CD14-positive monocyte (primary cell): Measurements from ENCODE around the gene PKMYT1. TPM values are rescaled to one million over a fixed set of nuclear protein-coding genes. Genes with fewer than 3 reads are reported as not detected.

Source experiments
- DNase-seq, 3 donors: peaks; one replicate each; pipeline ENCODE4 v3.0.0-alpha.2; 2011 to 2022
- H2AFZ ChIP-seq: 2 replicates; pipeline ENCODE4 v1.6.0; 2012; ENCODE audit warnings: mild to moderate bottlenecking, low read depth, low read length, inconsistent platforms; ENCODE audit not compliant: insufficient read depth, poor library complexity, severe bottlenecking
- H3K27ac ChIP-seq, 2 donors: 1 replicate in 1 of 2; 2 replicates in 1 of 2; pipeline ENCODE4 v1.5.1; 2012 to 2013; ENCODE audit warnings: low read length in 2 of 2, control low read depth in 1 of 2, inconsistent platforms in 1 of 2, low read depth in 1 of 2, mild to moderate bottlenecking in 1 of 2
- H3K27me3 ChIP-seq, 2 donors: one replicate each; pipeline versions ENCODE4 v1.6.0 to v1.6.1; 2011 to 2013; ENCODE audit warnings: low read length in 2 of 2; ENCODE audit not compliant: control insufficient read depth in 2 of 2, insufficient read depth in 2 of 2
- H3K36me3 ChIP-seq, 2 donors: replicated peaks in 1 of 2; 1 replicate in 1 of 2; 2 replicates in 1 of 2; pipeline versions ENCODE4 v1.5.1 to v1.6.1; 2012 to 2013; ENCODE audit warnings: low read length in 2 of 2, control low read depth in 1 of 2, inconsistent platforms in 1 of 2, mild to moderate bottlenecking in 1 of 2; ENCODE audit not compliant: insufficient read depth in 2 of 2, control insufficient read depth in 1 of 2
- H3K4me1 ChIP-seq, 2 donors: 1 replicate in 1 of 2; 2 replicates in 1 of 2; pipeline versions ENCODE4 v1.5.1 to v1.6.1; 2012 to 2013; ENCODE audit warnings: low read length in 2 of 2, control low read depth in 1 of 2, inconsistent platforms in 1 of 2, mild to moderate bottlenecking in 1 of 2, moderate library complexity in 1 of 2; ENCODE audit not compliant: insufficient read depth in 2 of 2, control insufficient read depth in 1 of 2
- H3K4me2 ChIP-seq: replicated peaks from 2 replicates; pipeline ENCODE3; 2012; ENCODE audit warnings: low read length, moderate library complexity, mild to moderate bottlenecking; ENCODE audit not compliant: poor library complexity, severe bottlenecking; ENCODE audit errors: extremely low read depth
- H3K4me3 ChIP-seq, 3 experiments: fragments of 200-600 bp in 1 of 3; sonication (generic) in 1 of 3; replicated peaks in 1 of 3; 1 replicate in 2 of 3; 2 replicates in 1 of 3; pipeline ENCODE4 v1.5.1; 2011 to 2013; ENCODE audit warnings: low read length in 3 of 3, mild to moderate bottlenecking in 3 of 3, control low read depth in 2 of 3, low read depth in 2 of 3, inconsistent platforms in 1 of 3, moderate library complexity in 1 of 3
- H3K79me2 ChIP-seq: 2 replicates; pipeline ENCODE4 v1.6.0; 2012; ENCODE audit warnings: mild to moderate bottlenecking, control low read depth, inconsistent platforms, low read length, moderate library complexity; ENCODE audit not compliant: insufficient read depth
- H3K9ac ChIP-seq: 2 replicates; pipeline ENCODE4 v1.6.0; 2017; ENCODE audit warnings: low read length, mild to moderate bottlenecking; ENCODE audit not compliant: insufficient read depth, poor library complexity, severe bottlenecking
- H3K9me3 ChIP-seq, 2 donors: replicated peaks in 1 of 2; 1 replicate in 1 of 2; 2 replicates in 1 of 2; pipeline versions ENCODE4 v1.5.1 to v1.6.1; 2012 to 2013; ENCODE audit warnings: low read length in 2 of 2, control low read depth in 1 of 2; ENCODE audit not compliant: control insufficient read depth in 1 of 2, insufficient read depth in 1 of 2
- H4K20me1 ChIP-seq: 2 replicates; pipeline ENCODE4 v1.6.0; 2012; ENCODE audit warnings: mild to moderate bottlenecking, low read length, control low read depth, moderate library complexity; ENCODE audit not compliant: insufficient read depth
- H3K27ac Mint-ChIP-seq, 7 donors: one replicate each; pipeline ENCODE4 v1.8.0; 2020; ENCODE audit warnings: mild to moderate bottlenecking in 7 of 7, mixed read lengths in 7 of 7, moderate library complexity in 6 of 7, inconsistent platforms in 2 of 7
- H3K27me3 Mint-ChIP-seq, 3 donors: one replicate each; pipeline ENCODE4 v1.8.0; 2021 to 2022; ENCODE audit warnings: low read depth in 3 of 3, mild to moderate bottlenecking in 3 of 3, mixed read lengths in 3 of 3, moderate library complexity in 3 of 3, inconsistent platforms in 1 of 3
- H3K36me3 Mint-ChIP-seq, 2 donors: one replicate each; pipeline ENCODE4 v1.8.0; 2020; ENCODE audit warnings: mixed read lengths in 2 of 2, inconsistent platforms in 1 of 2, mild to moderate bottlenecking in 1 of 2
- H3K4me1 Mint-ChIP-seq: one replicate; pipeline ENCODE4 v1.8.0; 2020; ENCODE audit warnings: mild to moderate bottlenecking, mixed read lengths
- H3K4me3 Mint-ChIP-seq, 2 donors: one replicate each; pipeline ENCODE4 v1.8.0; 2020; ENCODE audit warnings: mild to moderate bottlenecking in 2 of 2, mixed read lengths in 2 of 2, moderate library complexity in 1 of 2
- H3K9me3 Mint-ChIP-seq, 7 donors: one replicate each; pipeline ENCODE4 v1.8.0; 2020 to 2022; ENCODE audit warnings: mixed read lengths in 7 of 7, mild to moderate bottlenecking in 6 of 7, moderate library complexity in 6 of 7, inconsistent platforms in 2 of 7
- CTCF ChIP-seq: fragments of 200-600 bp; IDR thresholded peaks from one replicate; pipeline ENCODE4 v1.8.0; 2022; ENCODE audit warnings: antibody characterized with exemption, mild to moderate bottlenecking
- WGBS: methylation state at CpG from one replicate; pipeline ENCODE4 v1.1.5; 2013; ENCODE audit warnings: missing lambda C conversion rate; ENCODE audit not compliant: insufficient coverage; 5-methylcytosine and 5-hydroxymethylcytosine counted together
- intact Hi-C, 2 donors: fragments of 100-400 bp; cut with micrococcal nuclease; formaldehyde crosslinking; loops; one replicate each; pipeline versions ENCODE4 v1.15.0 to v1.15.1; 2023
- polyA plus RNA-seq, 3 donors: library from polyadenylated mRNA; depleted of rRNA in 1 of 3; unstranded in 2 of 3; stranded (reverse) in 1 of 3; fragments of 300-500 nt in 2 of 3; fragments of >200 nt in 1 of 3; fragmentation: Illumina TruSeq in 2 of 3; gene quantifications; 1 replicate in 2 of 3; 2 replicates in 1 of 3; pipeline ENCODE4 v1.2.3, GENCODE V29; 2012 to 2021

Gene PKMYT1
- polyA plus RNA-seq, 3 donors, result 0.39 to 3.2 (median 3.0) TPM

- no peak overlapping the region for H2AFZ ChIP-seq
- H3K4me3 ChIP-seq, result peak overlapping the region; percentile 19 to 71 (median 44)
- H3K4me2 ChIP-seq, result peak overlapping the region; percentile 70
- peaks cover 47% of the 10 kb centered on the region for H3K4me1 Mint-ChIP-seq
- H3K27ac Mint-ChIP-seq, result peak overlapping the region in 5 of 7 donors; percentile 19 to 87 (median 63)
- H3K9me3 ChIP-seq, result no peaks in the 10 kb centered on the region
- H3K36me3 Mint-ChIP-seq, result peaks cover 5 to 6% of the 10 kb centered on the region in 2 donors
- no peak for DNase-seq
- no peaks in the 10 kb centered on the region for H4K20me1 ChIP-seq
- H3K4me1 ChIP-seq, result peaks cover 49 to 52% of the 10 kb centered on the region in 2 donors
- WGBS, result 0% methylated on average over 12 of the region's 25 CpGs
- peaks cover 0 to 2% of the 10 kb centered on the region in 2 donors for H3K27me3 ChIP-seq
- intact Hi-C loops, result no loop called here
- no peaks in the 10 kb centered on the region for H3K36me3 ChIP-seq
- no peaks in the 10 kb centered on the region for H3K79me2 ChIP-seq
- peak overlapping the region; percentile 81 to 88 for H3K4me3 Mint-ChIP-seq
- TF ChIP-seq CTCF, result no peak
- peaks cover 0 to 3% (median 0%) of the 10 kb centered on the region in 7 donors for H3K9me3 Mint-ChIP-seq
- H3K9ac ChIP-seq, result no peak overlapping the region
- H3K27ac ChIP-seq, result no peak overlapping the region
- H3K27me3 Mint-ChIP-seq, result peaks cover 0 to 17% (median 16%) of the 10 kb centered on the region in 3 donors
Observed at GRCh38 chr16:3004781-3005284, 24.6 kb upstream of the PKMYT1 start.

- Histone ChIP-seq H4K20me1 (no peaks in the 10 kb centered on the region), H3K9ac (no peak overlapping the region), H3K4me3 (no peak overlapping the region), H3K27me3 (peaks cover 0 to 2% of the 10 kb centered on the region in 2 donors), H2AFZ (no peak overlapping the region), H3K27ac (no peak overlapping the region), H3K4me1 (peaks cover 45 to 47% of the 10 kb centered on the region in 2 donors), H3K9me3 (no peaks in the 10 kb centered on the region), H3K4me2 (peak overlapping the region; percentile 70), H3K36me3 (no peaks in the 10 kb centered on the region), H3K79me2 (no peaks in the 10 kb centered on the region)
- H3K9me3 Mint-ChIP-seq, result peaks cover 0 to 3% (median 0%) of the 10 kb centered on the region in 7 donors
- H3K36me3 Mint-ChIP-seq, result peaks cover 5 to 6% of the 10 kb centered on the region in 2 donors
- intact Hi-C loops, result no loop called here
- H3K4me1 Mint-ChIP-seq, result peaks cover 44% of the 10 kb centered on the region
- WGBS, result under 1% methylated on average over 65 of the region's 67 CpGs
- peak overlapping the region; percentile 81 to 88 for H3K4me3 Mint-ChIP-seq
- TF ChIP-seq CTCF, result no peak
- H3K27me3 Mint-ChIP-seq, result peaks cover 0 to 18% (median 14%) of the 10 kb centered on the region in 3 donors
- H3K27ac Mint-ChIP-seq, result peak overlapping the region in 1 of 7 donors; percentile 87
- DNase-seq, result no peak
Observed at GRCh38 chr16:3004319-3004718, 24.1 kb upstream of the PKMYT1 start.
